CD8-positive, alpha-beta memory T cell (primary cell): ENCODE measurements around the gene ZFP91. TPM values are rescaled to one million over a fixed set of nuclear protein-coding genes. Genes with fewer than 3 reads are reported as not detected.

Experiments used
- polyA plus RNA-seq: library from polyadenylated mRNA; unstranded; fragments of 300-500 nt; fragmentation: Illumina TruSeq; gene quantifications from one replicate; pipeline ENCODE4 v1.2.3, GENCODE V29; 2021
- total RNA-seq, 2 experiments: library from RNA; stranded (reverse); gene quantifications; one replicate each; pipeline ENCODE4 v1.2.3, GENCODE V29; 2021

The ZFP91 gene
- total and polyA plus RNA-seq, 3 experiments from 2014 or later: 6.9 to 61.7 (median 61.0) TPM

Other genes with a start within 250 kb of the ZFP91 start
- gene OR5B17, start 220.0 kb upstream of the ZFP91 start, total RNA-seq: not detected
- gene OR5B17, start 220.0 kb upstream of the ZFP91 start, polyA plus RNA-seq: not detected
- gene OR5B3, start 172.2 kb upstream of the ZFP91 start, total RNA-seq: not detected
- gene OR5B3, start 172.2 kb upstream of the ZFP91 start, polyA plus RNA-seq: not detected
- gene OR5B2, start 150.9 kb upstream of the ZFP91 start, total RNA-seq: not detected
- gene OR5B2, start 150.9 kb upstream of the ZFP91 start, polyA plus RNA-seq: not detected
- under 1 TPM in 1 of 2 experiments, not detected in 1; 0.20 TPM for gene OR5B12, start 136.8 kb upstream of the ZFP91 start, total RNA-seq
- gene OR5B12, start 136.8 kb upstream of the ZFP91 start, polyA plus RNA-seq: not detected
- gene OR5B21, start 71.0 kb upstream of the ZFP91 start, total RNA-seq: under 1 TPM; 0.42 to 0.55 TPM
- gene OR5B21, start 71.0 kb upstream of the ZFP91 start, polyA plus RNA-seq: not detected
- 100 to 1,000 TPM; 168 to 175 TPM for gene LPXN, start 3.2 kb upstream of the ZFP91 start, total RNA-seq
- gene LPXN, start 3.2 kb upstream of the ZFP91 start, polyA plus RNA-seq: 264 TPM
- 1 to 10 TPM; 2.9 to 3.4 TPM for gene CNTF, start 43.6 kb downstream of the ZFP91 start, total RNA-seq
- not detected for gene CNTF, start 43.6 kb downstream of the ZFP91 start, polyA plus RNA-seq
- gene GLYAT, start 152.9 kb downstream of the ZFP91 start, total RNA-seq: not detected
- not detected for gene GLYAT, start 152.9 kb downstream of the ZFP91 start, polyA plus RNA-seq